Suprapubic skin (tissue), 4 donors: ENCODE data around the gene SMARCD3. TPM values are rescaled to one million over a fixed set of nuclear protein-coding genes. Genes with fewer than 3 reads are reported as not detected.

ENCODE experiments used
- DNase-seq, 2 donors: peaks; one replicate each; pipeline ENCODE4 v3.0.0-alpha.2; 2019; ENCODE audit warnings: low spot score in 2 of 2
- H3K27ac ChIP-seq: fragments of 200-600 bp; sonication (generic); one replicate; pipeline ENCODE4 v1.5.1; 2019
- H3K27me3 ChIP-seq: fragments of 200-600 bp; sonication (generic); one replicate; pipeline ENCODE4 v1.5.1; 2019
- H3K36me3 ChIP-seq: fragments of 200-600 bp; sonication (generic); one replicate; pipeline ENCODE4 v1.5.1; 2019
- H3K4me1 ChIP-seq: fragments of 200-600 bp; sonication (generic); one replicate; pipeline ENCODE4 v1.5.1; 2019
- H3K4me3 ChIP-seq: fragments of 200-600 bp; sonication (generic); one replicate; pipeline ENCODE4 v1.5.1; 2019; ENCODE audit warnings: mild to moderate bottlenecking
- H3K9me3 ChIP-seq: fragments of 200-600 bp; sonication (generic); one replicate; pipeline ENCODE4 v1.5.1; 2019
- EP300 ChIP-seq: sonication (generic); formaldehyde crosslinking; IDR thresholded peaks from one replicate; pipeline ENCODE4 v1.6.1; 2017; ENCODE audit warnings: antibody characterized with exemption
- POLR2A ChIP-seq, 2 donors: fragments of 450-650 bp; IDR thresholded peaks; one replicate each; pipeline ENCODE4 v1.6.1; 2017; ENCODE audit warnings: antibody characterized with exemption in 2 of 2, mild to moderate bottlenecking in 2 of 2, moderate library complexity in 2 of 2
- POLR2AphosphoS5 ChIP-seq, 3 donors: sonication (generic); formaldehyde crosslinking; IDR thresholded peaks; one replicate each; pipeline ENCODE4 v1.6.1; 2017; ENCODE audit warnings: antibody characterized with exemption in 3 of 3
- WGBS: methylation state at CpG from one replicate; pipeline ENCODE4 v1.1.5; 2018; 5-methylcytosine and 5-hydroxymethylcytosine counted together
- total RNA-seq, 4 donors: library from RNA; depleted of rRNA; stranded (reverse); fragments of >200 nt; gene quantifications; one replicate each; pipeline ENCODE4 v1.1.0, GENCODE V29; 2016
- TF ChIP-seq, protein P1 (sequence below), 2 donors: fragments of 200-600 bp in 1 of 2; fragments of 450-650 bp in 1 of 2; sonication (generic) in 1 of 2; IDR thresholded peaks; one replicate each; pipeline ENCODE4 v1.5.1; 2016 to 2019; ENCODE audit warnings: antibody characterized with exemption in 2 of 2, mild to moderate bottlenecking in 1 of 2, moderate library complexity in 1 of 2

The SMARCD3 gene
- total RNA-seq, 4 donors from 2014 or later: 9.6 to 15.8 (median 10.9) TPM

DNA sequence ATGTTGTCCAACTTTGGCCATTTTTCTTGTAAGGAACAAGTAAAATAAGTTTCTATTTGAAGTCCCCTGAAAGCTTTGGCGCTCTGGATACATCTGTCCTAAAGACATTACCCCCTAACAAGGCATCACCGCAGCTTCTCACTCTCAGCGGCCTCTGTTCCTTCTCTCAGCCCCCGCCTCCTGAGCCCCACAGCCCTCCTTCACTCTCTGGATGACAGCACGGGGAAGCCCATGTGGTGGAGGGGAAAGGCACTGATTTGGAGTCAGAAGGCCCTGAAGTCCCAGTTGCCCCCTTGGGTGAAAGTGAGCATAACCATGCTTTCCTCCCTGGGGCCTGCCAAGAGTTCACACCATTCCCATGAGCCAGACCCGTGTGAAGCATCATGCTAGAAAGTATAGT, 42.8 kb downstream of the SMARCD3 start:
- Histone ChIP-seq H3K27ac (no peak overlapping the region), H3K4me1 (no peaks in the 10 kb centered on the region), H3K4me3 (no peak overlapping the region), H3K9me3 (no peaks in the 10 kb centered on the region), H3K27me3 (peaks cover 12% of the 10 kb centered on the region), H3K36me3 (no peaks in the 10 kb centered on the region)
- WGBS: 47% methylated on average over 6 of the region's 6 CpGs
- no peak for DNase-seq
- TF ChIP-seq POLR2A (IDR thresholded peaks at IDR 0.05) (no peak), EP300 (no peak), POLR2AphosphoS5 (IDR thresholded peaks at IDR 0.05) (no peak)
- TF ChIP-seq, protein P1, sequence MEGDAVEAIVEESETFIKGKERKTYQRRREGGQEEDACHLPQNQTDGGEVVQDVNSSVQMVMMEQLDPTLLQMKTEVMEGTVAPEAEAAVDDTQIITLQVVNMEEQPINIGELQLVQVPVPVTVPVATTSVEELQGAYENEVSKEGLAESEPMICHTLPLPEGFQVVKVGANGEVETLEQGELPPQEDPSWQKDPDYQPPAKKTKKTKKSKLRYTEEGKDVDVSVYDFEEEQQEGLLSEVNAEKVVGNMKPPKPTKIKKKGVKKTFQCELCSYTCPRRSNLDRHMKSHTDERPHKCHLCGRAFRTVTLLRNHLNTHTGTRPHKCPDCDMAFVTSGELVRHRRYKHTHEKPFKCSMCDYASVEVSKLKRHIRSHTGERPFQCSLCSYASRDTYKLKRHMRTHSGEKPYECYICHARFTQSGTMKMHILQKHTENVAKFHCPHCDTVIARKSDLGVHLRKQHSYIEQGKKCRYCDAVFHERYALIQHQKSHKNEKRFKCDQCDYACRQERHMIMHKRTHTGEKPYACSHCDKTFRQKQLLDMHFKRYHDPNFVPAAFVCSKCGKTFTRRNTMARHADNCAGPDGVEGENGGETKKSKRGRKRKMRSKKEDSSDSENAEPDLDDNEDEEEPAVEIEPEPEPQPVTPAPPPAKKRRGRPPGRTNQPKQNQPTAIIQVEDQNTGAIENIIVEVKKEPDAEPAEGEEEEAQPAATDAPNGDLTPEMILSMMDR (IDR thresholded peaks at IDR 0.05): no peak

DNA sequence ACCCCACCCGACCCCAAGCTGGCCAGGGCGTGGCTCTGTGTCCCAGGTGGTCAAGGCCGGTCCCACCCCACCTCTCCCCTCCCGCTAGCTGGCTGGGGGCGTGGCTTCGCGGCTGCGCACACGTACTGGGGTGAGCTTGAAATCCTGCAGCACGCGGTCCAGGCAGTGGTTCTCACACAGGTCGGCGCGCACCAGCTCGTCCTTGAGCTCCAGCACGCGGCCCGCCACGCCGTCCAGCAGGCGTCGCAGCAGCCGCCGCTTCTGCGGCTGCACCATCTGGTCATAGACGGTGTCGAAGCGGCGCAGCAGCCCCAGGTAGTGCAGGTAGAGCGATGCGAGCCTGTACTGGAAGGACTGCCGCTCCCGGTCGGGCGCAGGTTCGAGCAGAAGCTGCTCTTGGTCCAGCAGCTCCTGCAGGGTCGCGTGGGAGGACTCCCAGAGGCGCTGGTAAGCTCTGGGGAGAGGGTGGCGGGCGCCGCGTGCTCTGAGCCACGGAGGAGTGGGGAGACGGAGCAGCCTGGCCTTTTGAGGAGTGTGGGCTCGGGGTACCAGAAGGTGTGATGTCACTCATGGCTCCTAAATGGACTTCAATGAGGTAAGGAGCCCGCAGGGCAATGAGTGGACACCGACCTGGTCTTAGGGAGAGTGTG, 44.0 kb downstream of the SMARCD3 start:
- TF ChIP-seq POLR2A (IDR thresholded peaks at IDR 0.05) (no peak), EP300 (no peak), POLR2AphosphoS5 (IDR thresholded peaks at IDR 0.05) (no peak)
- TF ChIP-seq, protein P1 (IDR thresholded peaks at IDR 0.05): no peak

DNA sequence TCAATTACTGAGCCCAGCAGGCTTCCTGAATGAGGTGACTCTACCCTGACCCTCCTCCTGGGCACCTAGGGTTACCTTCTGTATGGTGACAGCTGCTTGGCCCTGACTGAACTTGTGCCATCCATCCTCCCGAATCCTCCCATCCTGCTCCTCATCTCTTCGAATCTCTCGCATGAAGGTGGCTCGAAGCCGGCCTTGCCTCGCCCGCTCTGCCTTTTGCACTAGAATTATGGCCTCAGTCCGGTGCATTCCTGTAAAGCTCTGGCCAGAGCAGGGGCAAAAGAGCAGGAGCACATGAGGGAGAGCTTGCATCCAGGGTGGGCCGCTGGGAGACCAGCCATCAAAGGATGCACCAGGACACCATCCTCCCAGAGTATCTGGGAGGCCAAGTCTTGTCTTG, 45.7 kb downstream of the SMARCD3 start:
- H3K4me3 ChIP-seq: no peak overlapping the region
- no peak for DNase-seq
- H3K27me3 ChIP-seq: peaks cover 12% of the 10 kb centered on the region
- no peaks in the 10 kb centered on the region for H3K36me3 ChIP-seq
- TF ChIP-seq POLR2AphosphoS5 (IDR thresholded peaks at IDR 0.05) (no peak), POLR2A (IDR thresholded peaks at IDR 0.05) (no peak), EP300 (no peak)
- TF ChIP-seq, protein P1 (IDR thresholded peaks at IDR 0.05): no peak
- peaks cover 7% of the 10 kb centered on the region for H3K4me1 ChIP-seq
- no peaks in the 10 kb centered on the region for H3K9me3 ChIP-seq
- 95% methylated on average over 9 of the region's 9 CpGs for WGBS
- no peak overlapping the region for H3K27ac ChIP-seq

More for the DNA sequence above, 44.0 kb downstream of the SMARCD3 start:
- H3K27me3 ChIP-seq: peaks cover 12% of the 10 kb centered on the region
- H3K4me1 ChIP-seq: peaks cover 1% of the 10 kb centered on the region
- WGBS: 65% methylated on average over 27 of the region's 48 CpGs
- H3K36me3 ChIP-seq: no peaks in the 10 kb centered on the region
- no peaks in the 10 kb centered on the region for H3K9me3 ChIP-seq
- DNase-seq: peak in 1 of 2 donors; percentile 71
- H3K4me3 ChIP-seq: no peak overlapping the region
- no peak overlapping the region for H3K27ac ChIP-seq

DNA sequence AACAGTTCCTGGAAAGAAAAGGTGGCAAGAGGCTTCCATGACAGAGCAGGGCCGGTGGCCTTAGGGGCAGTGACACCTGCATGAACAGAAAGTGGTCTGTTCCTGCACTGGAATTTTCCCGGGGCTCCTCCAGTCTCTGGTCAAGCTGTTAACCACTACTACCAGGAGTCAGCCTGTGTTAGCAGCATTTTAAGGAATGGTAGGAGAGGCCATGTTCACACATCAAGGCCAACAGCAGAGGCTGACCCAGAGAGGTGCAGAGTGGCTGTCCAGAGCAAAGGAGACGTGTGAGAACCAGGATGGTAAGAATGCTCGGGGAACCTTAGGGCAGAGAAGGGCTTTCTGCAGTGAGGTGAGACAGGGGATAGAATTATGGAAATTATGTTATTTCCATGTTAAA, 46.7 kb downstream of the SMARCD3 start:
- Histone ChIP-seq H3K27me3 (peaks cover 12% of the 10 kb centered on the region), H3K36me3 (no peaks in the 10 kb centered on the region), H3K4me3 (no peak overlapping the region), H3K4me1 (peaks cover 7% of the 10 kb centered on the region), H3K27ac (no peak overlapping the region), H3K9me3 (no peaks in the 10 kb centered on the region)
- TF ChIP-seq EP300: no peak
- TF ChIP-seq, protein P1 (IDR thresholded peaks at IDR 0.05): no peak
- no peak for TF ChIP-seq POLR2AphosphoS5 (IDR thresholded peaks at IDR 0.05)
- TF ChIP-seq POLR2A (IDR thresholded peaks at IDR 0.05): no peak
- DNase-seq: no peak
- WGBS: 91% methylated on average over 4 of the region's 4 CpGs

DNA sequence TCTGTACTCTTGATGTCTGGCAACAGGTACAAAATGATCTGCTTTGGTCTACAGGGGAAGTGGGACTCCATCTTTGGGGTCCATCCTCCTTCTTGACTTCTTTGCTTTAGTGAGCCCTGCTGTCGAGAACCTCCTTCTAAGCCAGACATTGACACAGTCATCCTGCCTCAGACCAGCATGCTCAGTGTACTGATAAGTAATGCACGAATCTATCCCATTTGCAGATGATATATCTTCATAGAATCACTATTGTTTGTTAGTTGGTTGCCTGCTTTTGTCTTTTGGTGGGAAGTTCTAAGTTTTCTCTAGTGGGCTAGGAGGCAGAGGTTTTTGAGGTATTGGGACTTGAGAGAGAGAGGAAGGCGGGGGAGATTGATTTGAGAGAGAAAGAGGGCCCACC, 47.1 kb downstream of the SMARCD3 start:
- WGBS: 95% methylated on average over 3 of the region's 3 CpGs
- H3K27ac ChIP-seq: no peak overlapping the region
- H3K4me1 ChIP-seq: peaks cover 7% of the 10 kb centered on the region
- no peak for DNase-seq
- peaks cover 15% of the 10 kb centered on the region for H3K27me3 ChIP-seq
- no peak overlapping the region for H3K4me3 ChIP-seq
- no peaks in the 10 kb centered on the region for H3K36me3 ChIP-seq
- H3K9me3 ChIP-seq: no peaks in the 10 kb centered on the region
- TF ChIP-seq POLR2AphosphoS5 (IDR thresholded peaks at IDR 0.05): no peak
- TF ChIP-seq POLR2A (IDR thresholded peaks at IDR 0.05): no peak
- TF ChIP-seq, protein P1 (IDR thresholded peaks at IDR 0.05): no peak
- TF ChIP-seq EP300: no peak
